Endothelial cell of umbilical vein (primary cell): ENCODE results near the gene C1orf167. TPM values are rescaled to one million over a fixed set of nuclear protein-coding genes. Genes with fewer than 3 reads are reported as not detected.

Experiments
- BruUV-seq: library from RNA; stranded (reverse); fragments of 400-500 nt; replicated peaks from 2 replicates; lab custom pipeline; 2021; lab: Mats Ljungman, UMichigan
- CTCF ChIA-PET: fragments of 300-600, 350-600 bp; sonication (Branson Sonifier 250); formaldehyde crosslinking; loops from one replicate; lab custom pipeline; 2021; ENCODE audit warnings: antibody characterized with exemption, inconsistent platforms; lab: Charles Lee
- POLR2A ChIA-PET: fragments of 300-600, 350-600 bp; sonication (Branson Sonifier 250); formaldehyde crosslinking; loops from one replicate; lab custom pipeline; 2021; ENCODE audit warnings: antibody characterized with exemption, inconsistent platforms; lab: Charles Lee
- DNase-seq: peaks from one replicate; pipeline ENCODE4 v3.0.0-alpha.2; 2011; ENCODE audit warnings: low read depth, low spot score
- FAIRE-seq: peaks from 2 replicates; lab custom pipeline; 2011; peaks lifted over from hg19 to GRCh38; lab: Jason Lieb, UNC
- H2AFZ ChIP-seq: 2 replicates; pipeline ENCODE4 v1.6.0; 2012; ENCODE audit warnings: low read depth, low read length, control low read depth, inconsistent platforms
- H3K27ac ChIP-seq: 2 replicates; pipeline ENCODE4 v1.5.1; 2011; ENCODE audit warnings: low read depth, mild to moderate bottlenecking, control low read depth, low read length, moderate library complexity; ENCODE audit not compliant: insufficient read depth
- H3K27me3 ChIP-seq, 2 experiments: 2 replicates each; pipeline versions ENCODE4 v1.6.0 to v1.6.1; 2011; ENCODE audit warnings: low read length in 2 of 2, mixed read lengths in 1 of 2; ENCODE audit not compliant: control insufficient read depth in 2 of 2, insufficient read depth in 2 of 2
- H3K36me3 ChIP-seq, 2 experiments: 2 replicates in 1 of 2; 3 replicates in 1 of 2; pipeline ENCODE4 v1.5.1; 2011; ENCODE audit warnings: low read length in 2 of 2, mild to moderate bottlenecking in 1 of 2, moderate library complexity in 1 of 2; ENCODE audit not compliant: control insufficient read depth in 2 of 2, insufficient read depth in 2 of 2; ENCODE audit errors: extremely low read depth in 1 of 2
- H3K4me1 ChIP-seq: 3 replicates; pipeline ENCODE4 v1.5.1; 2011; ENCODE audit warnings: mild to moderate bottlenecking, low read length; ENCODE audit not compliant: control insufficient read depth, insufficient read depth; ENCODE audit errors: extremely low read depth
- H3K4me2 ChIP-seq: 2 replicates; pipeline ENCODE4 v1.6.1; 2011; ENCODE audit warnings: low read length, control low read depth, mixed read lengths; ENCODE audit not compliant: insufficient read depth
- H3K4me3 ChIP-seq, 3 experiments: fragments of 200-600 bp in 1 of 3; sonication (generic), shearing (Covaris generic) in 1 of 3; replicated peaks in 1 of 3; 2 replicates each; pipeline ENCODE4 v1.5.1; 2011 to 2016; ENCODE audit warnings: control low read depth in 3 of 3, low read length in 3 of 3, mild to moderate bottlenecking in 2 of 3, inconsistent platforms in 1 of 3, low read depth in 1 of 3, moderate library complexity in 1 of 3; ENCODE audit not compliant: insufficient read depth in 1 of 3
- H3K79me2 ChIP-seq: 2 replicates; pipeline ENCODE4 v1.6.0; 2012; ENCODE audit warnings: low read length, inconsistent platforms; ENCODE audit not compliant: control insufficient read depth, insufficient read depth
- H3K9ac ChIP-seq: replicated peaks from 2 replicates; pipeline ENCODE3; 2011; ENCODE audit warnings: low read length, control low read depth; ENCODE audit not compliant: insufficient read depth; ENCODE audit errors: extremely low read depth
- H3K9me1 ChIP-seq: replicated peaks from 3 replicates; pipeline ENCODE4 v1.6.0; 2011; ENCODE audit warnings: mild to moderate bottlenecking, low read length; ENCODE audit not compliant: control insufficient read depth, insufficient read depth; ENCODE audit errors: extremely low read depth
- H3K9me3 ChIP-seq: replicated peaks from 2 replicates; pipeline ENCODE4 v1.5.1; 2012; ENCODE audit warnings: low read length, inconsistent platforms; ENCODE audit not compliant: control insufficient read depth, insufficient read depth
- H4K20me1 ChIP-seq: replicated peaks from 2 replicates; pipeline ENCODE3; 2011; ENCODE audit warnings: mild to moderate bottlenecking, low read length; ENCODE audit not compliant: control insufficient read depth, insufficient read depth; ENCODE audit errors: extremely low read depth
- CTCF ChIP-seq, 2 donors: IDR thresholded peaks; 1 replicate in 1 of 2; 2 replicates in 1 of 2; pipeline ENCODE4 v1.5.1; 2011; ENCODE audit warnings: low read length in 2 of 2, mild to moderate bottlenecking in 2 of 2, moderate library complexity in 2 of 2, control low read depth in 1 of 2, inconsistent platforms in 1 of 2, low read depth in 1 of 2; ENCODE audit not compliant: insufficient read depth in 1 of 2; ENCODE audit errors: extremely low read depth in 1 of 2
- EZH2 ChIP-seq: IDR thresholded peaks from 2 replicates; pipeline ENCODE4 v1.6.1; 2012; ENCODE audit warnings: borderline replicate concordance, low read depth, mild to moderate bottlenecking, moderate library complexity, low read length, inconsistent platforms; ENCODE audit not compliant: severe bottlenecking
- GATA2 ChIP-seq: IDR thresholded peaks from 2 replicates; pipeline ENCODE4 v1.7.0; 2011; ENCODE audit warnings: low read depth, mild to moderate bottlenecking, moderate library complexity, mixed read lengths, low read length; ENCODE audit not compliant: insufficient read length, insufficient read depth
- JUN ChIP-seq: IDR thresholded peaks from 2 replicates; pipeline ENCODE4 v1.6.1; 2011; ENCODE audit warnings: borderline replicate concordance, low read depth; ENCODE audit not compliant: insufficient read length, insufficient read depth
- dilution Hi-C: fragments of 300-500 bp; cut with MboI; formaldehyde crosslinking; loops from one replicate; pipeline ENCODE4 v1.15.0; 2019; ENCODE audit warnings: low sequenced_read_pairs; ENCODE audit not compliant: extremely low pct_ligation_motif_present
- intact Hi-C: fragments of 100-400 bp; cut with micrococcal nuclease; formaldehyde crosslinking; loops from one replicate; pipeline ENCODE4 v1.10.0; 2022
- polyA plus RNA-seq, 4 experiments: library from polyadenylated mRNA; depleted of rRNA in 3 of 4; stranded (reverse) in 3 of 4; unstranded in 1 of 4; fragments of >200 nt; gene quantifications; 2 replicates each; pipeline versions ENCODE4 v1.2.1 to v1.2.3, GENCODE V29; 2011 to 2012; ENCODE audit warnings: missing spikeins in 1 of 4
- total RNA-seq: library from RNA; stranded (reverse); gene quantifications from 2 replicates; pipeline ENCODE4 v1.2.3, GENCODE V29; 2021

Gene C1orf167
- total and polyA plus RNA-seq, 2 donors (not counting 3 experiments of a cell fraction or from before 2014, with no cell fraction given), result not detected

- ChIA-PET CTCF (interaction anchor here (1.3 kb wide), 2 partner anchors 14 to 85 kb away, joined by 3 to 6 read pairs; partner anchors contain the start of genes AGTRAP and FBXO6), POLR2A (no interaction called here)
- Histone ChIP-seq H3K9ac (no peak overlapping the region), H4K20me1 (no peaks in the 10 kb centered on the region), H3K9me3 (no peaks in the 10 kb centered on the region), H2AFZ (no peak overlapping the region), H3K4me1 (no peaks in the 10 kb centered on the region), H3K4me2 (no peak overlapping the region), H3K9me1 (no peaks in the 10 kb centered on the region), H3K4me3 (no peak overlapping the region), H3K79me2 (no peaks in the 10 kb centered on the region), H3K27ac (no peak overlapping the region), H3K36me3 (peaks cover 0 to 7% of the 10 kb centered on the region in 2 experiments), H3K27me3 (no peaks in the 10 kb centered on the region)
- dilution Hi-C loops, result no loop called here
- intact Hi-C loops, result loop anchor here (1.0 kb wide), 1 partner anchor 99 kb away; no protein-coding TSS in a partner anchor
- TF ChIP-seq GATA2, result no peak
- peak; percentile 52 to 56 for TF ChIP-seq CTCF (IDR thresholded peaks at IDR 0.05; ENCODE audit: extremely low read depth in 1 of 2, insufficient read depth in 1 of 2, low read depth in 1 of 2, low read length in 2 of 2)
- FAIRE-seq, result peak; percentile 37
- no TSS peak for BruUV-seq
- peak; percentile 17 for DNase-seq
Observed at GRCh38 chr1:11749203-11749689, 12.7 kb upstream of the C1orf167 start.

- TF ChIP-seq JUN (no peak), GATA2 (no peak), CTCF (IDR thresholded peaks at IDR 0.05; ENCODE audit: extremely low read depth in 1 of 2, insufficient read depth in 1 of 2, low read depth in 1 of 2, low read length in 2 of 2) (no peak), EZH2 (no peak)
- H3K4me2 ChIP-seq, result no peak overlapping the region
- no peaks in the 10 kb centered on the region for H3K79me2 ChIP-seq
- FAIRE-seq (no peak), DNase-seq (no peak)
- no peak overlapping the region for H3K4me3 ChIP-seq
- no TSS peak for BruUV-seq
- dilution Hi-C loops, result no loop called here
- H3K9me3 ChIP-seq, result no peaks in the 10 kb centered on the region
- CTCF ChIA-PET, result no interaction called here
- POLR2A ChIA-PET, result no interaction called here
- H3K9ac ChIP-seq, result no peak overlapping the region
- no peak overlapping the region for H2AFZ ChIP-seq
- no peaks in the 10 kb centered on the region for H3K9me1 ChIP-seq
- no peak overlapping the region for H3K27ac ChIP-seq
- H3K4me1 ChIP-seq, result no peaks in the 10 kb centered on the region
- peaks cover 0 to 7% of the 10 kb centered on the region in 2 experiments for H3K36me3 ChIP-seq
- no peaks in the 10 kb centered on the region for H3K27me3 ChIP-seq
- H4K20me1 ChIP-seq, result no peaks in the 10 kb centered on the region
- intact Hi-C loops, result loop anchor here (1.0 kb wide), 1 partner anchor 100 kb away; no protein-coding TSS in a partner anchor
Observed at GRCh38 chr1:11749996-11750395, 12.0 kb upstream of the C1orf167 start.
